OCI-LY7 (cell line): ENCODE results near the gene SULT1C2. TPM values are rescaled to one million over a fixed set of nuclear protein-coding genes. Genes with fewer than 3 reads are reported as not detected.

Source experiments
- BruUV-seq: library from RNA; stranded (reverse); fragments of 400-500 nt; replicated peaks from 2 replicates; lab custom pipeline; 2021; lab: Mats Ljungman, UMichigan
- CTCF ChIA-PET: fragments of 300-600 bp; sonication (Branson Sonifier 250); formaldehyde crosslinking; loops from one replicate; lab custom pipeline; 2022; ENCODE audit warnings: antibody characterized with exemption; ENCODE audit not compliant: unreplicated experiment; lab: Charles Lee
- POLR2A ChIA-PET: fragments of 300-600 bp; sonication (Branson Sonifier 250); formaldehyde crosslinking; loops from one replicate; lab custom pipeline; 2022; ENCODE audit warnings: antibody characterized with exemption; lab: Charles Lee
- DNase-seq: peaks from one replicate; pipeline ENCODE4 v3.0.0-alpha.2; 2015; ENCODE audit warnings: low spot score
- H2AFZ ChIP-seq: fragments of 200-600 bp; sonication (generic), shearing (Covaris generic); 2 replicates; pipeline ENCODE4 v1.6.1; 2014; ENCODE audit warnings: mild to moderate bottlenecking, antibody characterized with exemption, low read length, moderate library complexity
- H3K27ac ChIP-seq: fragments of 200-600 bp; sonication (generic); 2 replicates; pipeline ENCODE4 v1.5.1; 2014; ENCODE audit warnings: mixed run types, low read depth, mild to moderate bottlenecking, moderate library complexity, low read length, inconsistent platforms; ENCODE audit not compliant: poor library complexity, severe bottlenecking
- H3K36me3 ChIP-seq: fragments of 200-600 bp; sonication (generic); 2 replicates; pipeline ENCODE4 v1.6.1; 2014; ENCODE audit warnings: mild to moderate bottlenecking, antibody characterized with exemption, low read length, moderate library complexity, mixed read lengths; ENCODE audit not compliant: insufficient read depth
- H3K4me1 ChIP-seq: fragments of 200-600 bp; sonication (generic); 2 replicates; pipeline ENCODE4 v1.5.1; 2014; ENCODE audit warnings: mild to moderate bottlenecking, low read length; ENCODE audit not compliant: insufficient read depth, poor library complexity, severe bottlenecking
- H3K4me2 ChIP-seq: fragments of 200-600 bp; sonication (generic); 2 replicates; pipeline ENCODE4 v1.6.1; 2014; ENCODE audit warnings: mild to moderate bottlenecking, low read length
- H3K4me3 ChIP-seq: fragments of 200-600 bp; sonication (generic); 2 replicates; pipeline ENCODE4 v1.5.1; 2014; ENCODE audit warnings: mild to moderate bottlenecking, low read depth, low read length; ENCODE audit not compliant: poor library complexity, severe bottlenecking
- H3K79me2 ChIP-seq: fragments of 200-600 bp; sonication (generic); 2 replicates; pipeline ENCODE4 v1.6.1; 2016; ENCODE audit warnings: low read depth, mild to moderate bottlenecking, low read length, moderate library complexity, mixed read lengths; ENCODE audit not compliant: insufficient read depth
- H3K9me2 ChIP-seq: fragments of 200-600 bp; sonication (generic); 2 replicates; pipeline ENCODE4 v1.6.1; 2016; ENCODE audit warnings: mild to moderate bottlenecking, low read length, mixed read lengths; ENCODE audit not compliant: insufficient read depth
- H3K9me3 ChIP-seq: fragments of 200-600 bp; sonication (generic); 2 replicates; pipeline ENCODE4 v1.6.1; 2014; ENCODE audit warnings: mild to moderate bottlenecking, mixed run types, low read length, mixed read lengths
- H4K20me1 ChIP-seq: fragments of 200-600 bp; sonication (generic); 2 replicates; pipeline ENCODE4 v1.6.1; 2014; ENCODE audit warnings: mild to moderate bottlenecking, antibody characterized with exemption, low read length, moderate library complexity, mixed read lengths; ENCODE audit not compliant: insufficient read depth
- EZH2phosphoT487 ChIP-seq: fragments of 200-600 bp; sonication (generic); IDR thresholded peaks from 2 replicates; pipeline ENCODE4 v1.6.1; 2018; ENCODE audit warnings: low read depth, borderline replicate concordance, mild to moderate bottlenecking, mixed run types, antibody characterized with exemption, low read length, moderate library complexity, mixed read lengths
- intact Hi-C: fragments of 100-400 bp; cut with micrococcal nuclease; formaldehyde crosslinking; loops from one replicate; pipeline ENCODE4 v1.10.0; 2022; ENCODE audit not compliant: unreplicated experiment
- total RNA-seq, 2 experiments: library from RNA; depleted of rRNA in 1 of 2; stranded (reverse); fragments of >200 nt in 1 of 2; shearing (Covaris generic) in 1 of 2; gene quantifications; 2 replicates each; pipeline ENCODE4 v1.2.3, GENCODE V29; 2014 to 2022
- TF ChIP-seq, protein P1 (sequence below): fragments of 200-600 bp; sonication (generic); conservative IDR thresholded peaks from 2 replicates; pipeline ENCODE4 v1.5.1; 2014; ENCODE audit warnings: mild to moderate bottlenecking, antibody characterized with exemption, low read length, moderate library complexity, mixed read lengths

Gene SULT1C2
- total RNA-seq, 2 experiments from 2014 or later = not detected

DNA sequence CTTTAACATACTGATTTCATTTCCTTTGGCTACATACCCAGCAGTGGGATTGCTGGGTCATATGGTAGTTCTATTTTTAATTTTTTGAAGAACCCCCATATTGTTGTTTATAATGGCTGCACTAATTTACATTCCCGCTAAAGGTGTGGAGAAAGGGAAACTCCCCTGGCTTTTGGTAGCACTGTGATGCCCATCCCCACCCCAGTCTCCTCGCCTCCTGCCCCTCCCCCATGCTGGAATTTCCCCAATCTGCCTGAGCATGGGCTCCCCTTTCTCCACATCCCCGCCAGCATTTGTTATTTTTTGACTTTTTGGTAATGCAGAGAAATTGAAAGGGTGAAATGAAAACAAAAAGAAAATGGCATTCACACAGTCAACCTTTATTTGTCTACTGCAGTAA, 59.1 kb downstream of the SULT1C2 start:
- H3K9me2 ChIP-seq = no peaks in the 10 kb centered on the region
- H3K36me3 ChIP-seq = no peaks in the 10 kb centered on the region
- no peak for DNase-seq
- TF ChIP-seq EZH2phosphoT487 = no peak
- TF ChIP-seq, protein P1, sequence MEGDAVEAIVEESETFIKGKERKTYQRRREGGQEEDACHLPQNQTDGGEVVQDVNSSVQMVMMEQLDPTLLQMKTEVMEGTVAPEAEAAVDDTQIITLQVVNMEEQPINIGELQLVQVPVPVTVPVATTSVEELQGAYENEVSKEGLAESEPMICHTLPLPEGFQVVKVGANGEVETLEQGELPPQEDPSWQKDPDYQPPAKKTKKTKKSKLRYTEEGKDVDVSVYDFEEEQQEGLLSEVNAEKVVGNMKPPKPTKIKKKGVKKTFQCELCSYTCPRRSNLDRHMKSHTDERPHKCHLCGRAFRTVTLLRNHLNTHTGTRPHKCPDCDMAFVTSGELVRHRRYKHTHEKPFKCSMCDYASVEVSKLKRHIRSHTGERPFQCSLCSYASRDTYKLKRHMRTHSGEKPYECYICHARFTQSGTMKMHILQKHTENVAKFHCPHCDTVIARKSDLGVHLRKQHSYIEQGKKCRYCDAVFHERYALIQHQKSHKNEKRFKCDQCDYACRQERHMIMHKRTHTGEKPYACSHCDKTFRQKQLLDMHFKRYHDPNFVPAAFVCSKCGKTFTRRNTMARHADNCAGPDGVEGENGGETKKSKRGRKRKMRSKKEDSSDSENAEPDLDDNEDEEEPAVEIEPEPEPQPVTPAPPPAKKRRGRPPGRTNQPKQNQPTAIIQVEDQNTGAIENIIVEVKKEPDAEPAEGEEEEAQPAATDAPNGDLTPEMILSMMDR = no peak
- no peak overlapping the region for H2AFZ ChIP-seq
- H3K79me2 ChIP-seq = no peaks in the 10 kb centered on the region
- ChIA-PET CTCF (no interaction called here), POLR2A (no interaction called here)
- H3K4me3 ChIP-seq = no peak overlapping the region
- no peak overlapping the region for H3K4me2 ChIP-seq
- H3K4me1 ChIP-seq = no peaks in the 10 kb centered on the region
- intact Hi-C loops = no loop called here
- H4K20me1 ChIP-seq = no peaks in the 10 kb centered on the region
- no peaks in the 10 kb centered on the region for H3K9me3 ChIP-seq
- BruUV-seq = no TSS peak
- H3K27ac ChIP-seq = no peak overlapping the region

DNA sequence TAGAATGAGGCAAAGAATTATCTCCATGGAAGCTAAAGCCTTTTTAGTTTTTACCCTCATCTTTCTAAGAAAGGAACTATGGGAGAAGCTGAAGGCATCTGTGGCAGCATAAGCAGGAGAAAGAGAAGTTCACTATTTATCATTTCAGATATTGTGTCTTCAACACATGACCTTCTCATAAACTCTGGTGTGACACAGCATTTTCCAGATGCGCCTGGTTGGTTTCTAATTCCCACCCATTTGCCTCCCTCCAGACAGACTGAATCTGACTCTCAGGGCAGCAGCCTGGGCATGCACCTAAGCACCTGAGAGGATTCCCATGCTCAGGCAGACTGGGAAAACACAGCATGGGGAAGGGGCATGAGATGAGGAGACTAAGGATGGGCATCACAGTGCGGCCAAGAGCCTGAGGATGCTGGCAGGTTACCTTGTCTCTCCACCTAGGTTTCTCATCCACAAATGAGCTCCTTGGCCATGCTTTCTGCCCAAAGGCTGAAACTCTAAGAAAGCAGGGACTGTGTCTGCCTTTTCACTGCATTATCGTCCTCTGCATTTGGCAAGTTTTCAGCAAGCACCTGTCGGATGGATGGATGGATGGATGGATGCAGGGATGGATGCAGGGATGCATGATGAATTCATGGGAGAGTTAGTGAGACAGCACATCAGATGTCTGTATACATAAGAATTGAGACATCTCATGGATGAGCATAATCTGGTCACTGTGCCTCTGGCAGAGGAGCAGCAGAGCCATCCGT, 60.3 kb downstream of the SULT1C2 start:
- Histone ChIP-seq H3K27ac (no peak overlapping the region), H3K9me3 (no peaks in the 10 kb centered on the region), H3K9me2 (no peaks in the 10 kb centered on the region), H3K4me3 (no peak overlapping the region), H3K36me3 (no peaks in the 10 kb centered on the region), H3K79me2 (no peaks in the 10 kb centered on the region), H3K4me1 (no peaks in the 10 kb centered on the region), H4K20me1 (no peaks in the 10 kb centered on the region), H3K4me2 (no peak overlapping the region), H2AFZ (no peak overlapping the region)
- intact Hi-C loops = no loop called here
- CTCF ChIA-PET = no interaction called here
- TF ChIP-seq, protein P1 = no peak
- TF ChIP-seq EZH2phosphoT487 = no peak
- no peak for DNase-seq
- no TSS peak for BruUV-seq
- POLR2A ChIA-PET = no interaction called here

DNA sequence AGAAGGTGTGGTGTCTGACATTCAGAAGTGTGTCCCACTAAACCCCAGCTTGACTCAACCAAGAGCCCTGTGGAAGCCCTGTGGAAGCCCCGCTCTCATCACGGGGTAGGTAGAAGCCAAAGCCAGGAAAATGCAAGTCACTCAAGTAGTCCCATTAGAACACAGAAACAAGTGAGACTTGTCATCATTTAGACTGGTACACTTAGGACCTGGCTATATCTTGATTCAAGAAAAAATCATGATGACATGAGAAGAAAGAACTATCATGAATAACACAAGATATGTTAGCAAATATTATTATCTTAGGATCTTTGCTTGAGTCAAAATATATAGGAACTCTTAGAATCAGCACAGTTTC, 60.9 kb downstream of the SULT1C2 start:
- Histone ChIP-seq H3K36me3 (no peaks in the 10 kb centered on the region), H3K4me2 (no peak overlapping the region), H3K79me2 (no peaks in the 10 kb centered on the region), H4K20me1 (no peaks in the 10 kb centered on the region), H3K9me3 (no peaks in the 10 kb centered on the region), H3K9me2 (no peaks in the 10 kb centered on the region), H3K27ac (no peak overlapping the region), H3K4me3 (no peak overlapping the region), H2AFZ (no peak overlapping the region), H3K4me1 (no peaks in the 10 kb centered on the region)
- POLR2A ChIA-PET = no interaction called here
- CTCF ChIA-PET = no interaction called here
- TF ChIP-seq, protein P1 = no peak
- no peak for TF ChIP-seq EZH2phosphoT487
- no peak for DNase-seq
- no TSS peak for BruUV-seq
- intact Hi-C loops = no loop called here
